ENCODE results near the gene GSN. TPM values are rescaled to one million over a fixed set of nuclear protein-coding genes. Genes with fewer than 3 reads are reported as not detected.
A peak's percentile ranks its signal among the peaks of the same experiment; 100 is the strongest.

Gene GSN
- total RNA-seq, 1 donor from 2014 or later: 342 TPM

GRCh38 chr9:121260457-121261106, 7.4 kb upstream of the GSN start:
- Histone ChIP-seq H3K9me3 (ENCODE audit: control insufficient read depth in 3 of 3, low read length in 3 of 3) (no peaks in the 10 kb centered on the region), H3K4me3 (ENCODE audit: low read length in 3 of 3) (no peak overlapping the region), H3K27me3 (ENCODE audit: control insufficient read depth in 3 of 3, insufficient read depth in 3 of 3, low read length in 3 of 3) (no peaks in the 10 kb centered on the region), H3K4me1 (ENCODE audit: control insufficient read depth in 3 of 3, insufficient read depth in 3 of 3, low read length in 3 of 3) (peaks cover 4 to 10% (median 9%) of the 10 kb centered on the region in 3 donors), H3K27ac (ENCODE audit: low read depth, low read length) (no peak overlapping the region), H3K9ac (ENCODE audit: low read depth in 1 of 3, low read length in 3 of 3) (no peak overlapping the region), H3K36me3 (ENCODE audit: control insufficient read depth in 3 of 3, insufficient read depth in 3 of 3, low read length in 3 of 3) (no peaks in the 10 kb centered on the region)

GRCh38 chr9:121261107-121261460, 6.9 kb upstream of the GSN start:
- Histone ChIP-seq H3K9me3 (ENCODE audit: control insufficient read depth in 3 of 3, low read length in 3 of 3) (no peaks in the 10 kb centered on the region), H3K4me3 (ENCODE audit: low read length in 3 of 3) (no peak overlapping the region), H3K27ac (ENCODE audit: low read depth, low read length) (no peak overlapping the region), H3K36me3 (ENCODE audit: control insufficient read depth in 3 of 3, insufficient read depth in 3 of 3, low read length in 3 of 3) (no peaks in the 10 kb centered on the region), H3K27me3 (ENCODE audit: control insufficient read depth in 3 of 3, insufficient read depth in 3 of 3, low read length in 3 of 3) (no peaks in the 10 kb centered on the region), H3K4me1 (ENCODE audit: control insufficient read depth in 3 of 3, insufficient read depth in 3 of 3, low read length in 3 of 3) (peaks cover 4 to 10% (median 9%) of the 10 kb centered on the region in 3 donors), H3K9ac (ENCODE audit: low read depth in 1 of 3, low read length in 3 of 3) (no peak overlapping the region)

DNA sequence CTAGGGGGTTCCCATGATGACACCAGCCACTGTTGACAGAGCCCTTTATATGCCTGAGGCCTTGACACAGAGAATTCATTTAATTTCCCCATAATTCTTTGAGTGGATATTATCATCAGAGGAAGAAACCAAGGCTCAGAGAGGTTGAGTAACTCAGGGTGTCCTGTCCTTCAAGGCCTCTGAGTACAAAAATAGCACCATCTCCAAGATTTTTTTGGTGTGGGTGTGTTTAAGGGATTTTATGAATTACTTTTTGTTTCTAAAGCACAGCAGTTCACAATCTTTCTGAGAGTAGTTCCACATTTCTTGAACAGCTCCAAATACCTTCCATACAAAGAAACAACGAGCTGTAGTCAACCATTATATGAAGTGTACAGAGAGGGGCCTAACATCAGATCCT, 6.2 kb upstream of the GSN start:
- Histone ChIP-seq H3K4me1 (ENCODE audit: control insufficient read depth in 3 of 3, insufficient read depth in 3 of 3, low read length in 3 of 3) (peaks cover 6 to 16% (median 14%) of the 10 kb centered on the region in 3 donors), H3K27me3 (ENCODE audit: control insufficient read depth in 3 of 3, insufficient read depth in 3 of 3, low read length in 3 of 3) (no peaks in the 10 kb centered on the region), H3K9ac (ENCODE audit: low read depth in 1 of 3, low read length in 3 of 3) (no peak overlapping the region), H3K36me3 (ENCODE audit: control insufficient read depth in 3 of 3, insufficient read depth in 3 of 3, low read length in 3 of 3) (no peaks in the 10 kb centered on the region), H3K4me3 (ENCODE audit: low read length in 3 of 3) (no peak overlapping the region), H3K9me3 (ENCODE audit: control insufficient read depth in 3 of 3, low read length in 3 of 3) (no peaks in the 10 kb centered on the region), H3K27ac (ENCODE audit: low read depth, low read length) (no peak overlapping the region)

DNA sequence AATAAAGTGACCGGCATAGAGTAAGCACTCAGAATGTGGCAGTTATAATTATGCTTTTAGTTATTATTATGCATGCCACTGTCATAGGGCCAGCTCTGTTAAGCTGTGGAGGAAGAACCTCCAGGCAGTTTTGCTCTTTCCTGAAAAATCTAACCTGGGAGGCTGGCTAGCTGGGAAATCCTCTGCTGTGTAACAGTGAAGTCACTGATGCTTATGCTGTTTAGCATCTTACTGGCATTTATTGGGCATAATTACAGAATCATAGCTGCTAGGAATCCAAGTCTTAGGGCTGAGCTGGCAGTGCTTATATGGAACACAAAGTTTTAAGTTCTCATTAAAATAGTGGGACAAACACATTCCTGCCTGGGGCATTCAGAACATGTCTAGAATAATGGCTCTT, 5.5 kb upstream of the GSN start:
- H3K27ac ChIP-seq (ENCODE audit: low read depth, low read length): no peak overlapping the region

GRCh38 chr9:121262953-121263352, 5.0 kb upstream of the GSN start:
- Histone ChIP-seq H3K27me3 (ENCODE audit: control insufficient read depth in 3 of 3, insufficient read depth in 3 of 3, low read length in 3 of 3) (no peaks in the 10 kb centered on the region), H3K9ac (ENCODE audit: low read depth in 1 of 3, low read length in 3 of 3) (no peak overlapping the region), H3K9me3 (ENCODE audit: control insufficient read depth in 3 of 3, low read length in 3 of 3) (no peaks in the 10 kb centered on the region), H3K36me3 (ENCODE audit: control insufficient read depth in 3 of 3, insufficient read depth in 3 of 3, low read length in 3 of 3) (no peaks in the 10 kb centered on the region), H3K4me1 (ENCODE audit: control insufficient read depth in 3 of 3, insufficient read depth in 3 of 3, low read length in 3 of 3) (peaks cover 15 to 25% (median 20%) of the 10 kb centered on the region in 3 donors), H3K27ac (ENCODE audit: low read depth, low read length) (no peak overlapping the region), H3K4me3 (ENCODE audit: low read length in 3 of 3) (no peak overlapping the region)

More for the DNA sequence above, 5.5 kb upstream of the GSN start:
- no peaks in the 10 kb centered on the region for H3K9me3 ChIP-seq (ENCODE audit: control insufficient read depth in 3 of 3, low read length in 3 of 3)
- H3K4me1 ChIP-seq (ENCODE audit: control insufficient read depth in 3 of 3, insufficient read depth in 3 of 3, low read length in 3 of 3): peaks cover 13 to 22% (median 16%) of the 10 kb centered on the region in 3 donors
- H3K4me3 ChIP-seq (ENCODE audit: low read length in 3 of 3): no peak overlapping the region
- H3K36me3 ChIP-seq (ENCODE audit: control insufficient read depth in 3 of 3, insufficient read depth in 3 of 3, low read length in 3 of 3): no peaks in the 10 kb centered on the region
- H3K27me3 ChIP-seq (ENCODE audit: control insufficient read depth in 3 of 3, insufficient read depth in 3 of 3, low read length in 3 of 3): no peaks in the 10 kb centered on the region
- H3K9ac ChIP-seq (ENCODE audit: low read depth in 1 of 3, low read length in 3 of 3): no peak overlapping the region

- Histone ChIP-seq H3K9ac (ENCODE audit: low read depth in 1 of 3, low read length in 3 of 3) (no peak overlapping the region), H3K4me3 (ENCODE audit: low read length in 3 of 3) (no peak overlapping the region), H3K4me1 (ENCODE audit: control insufficient read depth in 3 of 3, insufficient read depth in 3 of 3, low read length in 3 of 3) (peaks cover 37 to 52% (median 43%) of the 10 kb centered on the region in 3 donors), H3K27me3 (ENCODE audit: control insufficient read depth in 3 of 3, insufficient read depth in 3 of 3, low read length in 3 of 3) (no peaks in the 10 kb centered on the region), H3K36me3 (ENCODE audit: control insufficient read depth in 3 of 3, insufficient read depth in 3 of 3, low read length in 3 of 3) (no peaks in the 10 kb centered on the region), H3K27ac (ENCODE audit: low read depth, low read length) (peak overlapping the region; percentile 46), H3K9me3 (ENCODE audit: control insufficient read depth in 3 of 3, low read length in 3 of 3) (no peaks in the 10 kb centered on the region)
Observed at GRCh38 chr9:121266356-121266755, 1.6 kb upstream of the GSN start.

DNA sequence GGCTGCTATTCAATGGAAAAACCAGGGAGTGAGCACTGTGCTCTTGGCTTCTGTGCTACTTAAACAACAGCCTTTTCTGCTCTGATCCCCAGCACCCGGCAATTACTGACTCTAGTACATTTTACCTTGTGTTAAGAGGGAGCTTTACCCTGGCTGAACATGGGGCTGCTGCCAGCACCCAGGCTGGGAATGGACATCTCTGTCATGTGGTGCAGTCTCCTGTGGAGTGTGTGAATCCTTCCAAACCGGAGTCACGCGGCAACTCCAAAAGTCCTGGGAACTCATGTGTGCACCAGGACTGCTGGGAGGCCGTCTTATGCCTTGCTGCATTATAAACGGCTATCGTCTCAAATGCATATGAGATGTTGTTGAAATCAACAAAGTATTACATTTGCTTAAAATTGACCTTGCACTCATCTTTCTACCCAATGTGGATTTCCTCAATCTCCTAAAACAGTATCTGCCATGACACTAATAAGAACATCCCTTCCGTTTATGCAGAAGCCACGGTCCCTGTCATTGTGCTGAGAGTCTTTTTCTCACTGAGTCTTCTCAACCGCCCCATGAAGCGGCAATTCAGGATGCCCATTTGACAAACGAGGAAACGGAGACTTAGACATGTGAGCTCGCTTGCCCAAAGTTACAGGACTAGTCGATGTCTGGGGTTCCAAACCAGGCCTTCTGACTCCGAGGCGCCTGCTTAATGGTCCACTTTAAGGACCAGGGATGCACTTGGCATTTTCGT, 884 bp upstream of the GSN start:
- Histone ChIP-seq H3K4me1 (ENCODE audit: control insufficient read depth in 3 of 3, insufficient read depth in 3 of 3, low read length in 3 of 3) (peaks cover 45 to 57% (median 50%) of the 10 kb centered on the region in 3 donors), H3K9ac (ENCODE audit: low read depth in 1 of 3, low read length in 3 of 3) (peak overlapping the region; percentile 67 to 79 (median 71)), H3K27me3 (ENCODE audit: control insufficient read depth in 3 of 3, insufficient read depth in 3 of 3, low read length in 3 of 3) (no peaks in the 10 kb centered on the region), H3K4me3 (ENCODE audit: low read length in 3 of 3) (peak overlapping the region; percentile 66 to 76 (median 71)), H3K36me3 (ENCODE audit: control insufficient read depth in 3 of 3, insufficient read depth in 3 of 3, low read length in 3 of 3) (no peaks in the 10 kb centered on the region), H3K9me3 (ENCODE audit: control insufficient read depth in 3 of 3, low read length in 3 of 3) (no peaks in the 10 kb centered on the region), H3K27ac (ENCODE audit: low read depth, low read length) (peak overlapping the region; percentile 46)

DNA sequence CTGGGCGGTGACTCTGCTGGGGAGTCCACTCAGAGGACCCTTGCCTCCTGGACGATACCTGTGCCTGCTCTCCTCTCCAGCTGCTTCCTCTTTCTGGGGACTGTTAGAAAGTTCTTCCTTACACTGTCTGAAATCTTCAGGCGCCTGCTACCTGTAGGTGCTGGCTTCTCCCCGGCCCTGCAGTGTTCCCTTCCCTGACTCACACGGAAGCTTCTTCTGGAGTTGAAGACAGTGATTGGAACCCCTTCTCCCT, 562 bp downstream of the GSN start:
- peak overlapping the region; percentile 59 to 83 (median 82) for H3K9ac ChIP-seq (ENCODE audit: low read depth in 1 of 3, low read length in 3 of 3)
- no peaks in the 10 kb centered on the region for H3K27me3 ChIP-seq (ENCODE audit: control insufficient read depth in 3 of 3, insufficient read depth in 3 of 3, low read length in 3 of 3)
- H3K4me3 ChIP-seq (ENCODE audit: low read length in 3 of 3): peak overlapping the region; percentile 81 to 90 (median 82)
- H3K36me3 ChIP-seq (ENCODE audit: control insufficient read depth in 3 of 3, insufficient read depth in 3 of 3, low read length in 3 of 3): no peaks in the 10 kb centered on the region
- peak overlapping the region; percentile 85 for H3K27ac ChIP-seq (ENCODE audit: low read depth, low read length)
- H3K9me3 ChIP-seq (ENCODE audit: control insufficient read depth in 3 of 3, low read length in 3 of 3): no peaks in the 10 kb centered on the region
- H3K4me1 ChIP-seq (ENCODE audit: control insufficient read depth in 3 of 3, insufficient read depth in 3 of 3, low read length in 3 of 3): peaks cover 55 to 68% (median 61%) of the 10 kb centered on the region in 3 donors

DNA sequence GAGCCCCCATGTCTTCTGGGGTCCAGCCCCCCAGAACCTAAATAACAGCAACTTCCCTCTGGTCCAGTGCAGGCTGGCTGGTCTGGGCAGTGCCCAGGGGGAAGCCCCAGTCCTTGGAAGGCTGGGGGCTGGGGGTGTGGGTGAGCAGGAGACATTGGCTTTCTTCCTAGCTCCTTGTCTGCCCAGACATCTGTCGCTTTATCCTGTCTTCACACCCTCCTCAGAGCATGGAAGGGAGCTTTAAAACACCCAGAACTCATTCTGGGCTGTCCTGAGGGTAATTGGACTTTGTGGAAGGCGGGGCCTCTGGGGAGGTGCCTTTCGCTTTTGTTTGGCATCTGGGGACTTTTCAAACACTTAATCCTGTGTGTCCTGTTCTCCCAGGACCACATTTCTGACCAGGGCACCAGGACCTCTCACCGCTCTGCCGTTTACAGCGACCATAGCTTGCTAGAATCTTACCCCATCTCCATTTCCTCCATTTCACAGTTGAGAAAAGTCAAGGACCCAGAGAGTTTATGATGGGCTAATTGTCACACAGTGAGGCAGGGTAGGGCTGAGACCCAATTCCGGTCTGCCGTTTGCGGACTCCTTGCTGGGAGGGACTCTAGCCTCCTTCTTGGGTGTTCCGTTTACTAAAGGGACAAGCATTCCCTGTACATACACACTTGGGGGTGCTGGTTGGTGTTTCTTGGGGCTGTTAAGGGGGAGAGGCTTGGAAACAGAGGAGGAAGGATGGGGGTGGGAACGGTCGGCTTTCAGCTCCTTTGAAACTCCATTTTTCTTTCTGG, 1.1 kb downstream of the GSN start:
- Histone ChIP-seq H3K9me3 (ENCODE audit: control insufficient read depth in 3 of 3, low read length in 3 of 3) (no peaks in the 10 kb centered on the region), H3K4me3 (ENCODE audit: low read length in 3 of 3) (peak overlapping the region; percentile 81 to 90 (median 82)), H3K27me3 (ENCODE audit: control insufficient read depth in 3 of 3, insufficient read depth in 3 of 3, low read length in 3 of 3) (no peaks in the 10 kb centered on the region), H3K9ac (ENCODE audit: low read depth in 1 of 3, low read length in 3 of 3) (peak overlapping the region; percentile 59 to 83 (median 82)), H3K36me3 (ENCODE audit: control insufficient read depth in 3 of 3, insufficient read depth in 3 of 3, low read length in 3 of 3) (no peaks in the 10 kb centered on the region), H3K4me1 (ENCODE audit: control insufficient read depth in 3 of 3, insufficient read depth in 3 of 3, low read length in 3 of 3) (peaks cover 55 to 68% (median 61%) of the 10 kb centered on the region in 3 donors), H3K27ac (ENCODE audit: low read depth, low read length) (peak overlapping the region; percentile 85)

All from skeletal muscle tissue (tissue), 4 donors.